SK-N-SH (cell line): ENCODE results near the gene PMVK. TPM values are rescaled to one million over a fixed set of nuclear protein-coding genes. Genes with fewer than 3 reads are reported as not detected.

ENCODE experiments used
- CTCF ChIA-PET: fragments of 300-600, 350-600 bp; formaldehyde crosslinking; extraction: SDS; loops from one replicate; lab custom pipeline; 2021; lab: Yijun Ruan, JAX
- POLR2A ChIA-PET: fragments of 350-600 bp; sonication (Branson Sonifier 250); formaldehyde crosslinking; extraction: SDS; loops from one replicate; lab custom pipeline; 2020; ENCODE audit warnings: antibody characterized with exemption, inconsistent platforms; lab: Yijun Ruan, JAX
- DNase-seq: peaks from one replicate; pipeline ENCODE4 v3.0.0; 2012
- H2AFZ ChIP-seq: fragments of 200-600 bp; sonication (generic); 2 replicates; pipeline ENCODE4 v1.8.1; 2016; ENCODE audit warnings: antibody characterized with exemption, mild to moderate bottlenecking, low read depth
- H3F3A ChIP-seq: fragments of 200-600 bp; sonication (generic); replicated peaks from 2 replicates; pipeline ENCODE3; 2016; ENCODE audit warnings: antibody characterized with exemption, mild to moderate bottlenecking; ENCODE audit not compliant: insufficient read depth
- H3K27ac ChIP-seq, 2 experiments: fragments of 200-500 bp in 1 of 2; fragments of 200-600 bp in 1 of 2; sonication (Bioruptor generic) in 1 of 2; sonication (generic), shearing (Covaris generic) in 1 of 2; 2 replicates each; pipeline versions ENCODE4 v1.5.1 to v1.6.1; 2014 to 2016; ENCODE audit warnings: low read depth in 2 of 2, inconsistent platforms in 1 of 2, low read length in 1 of 2, mild to moderate bottlenecking in 1 of 2, mixed read lengths in 1 of 2
- H3K27me3 ChIP-seq: fragments of 200-600 bp; sonication (generic), shearing (Covaris generic); 2 replicates; pipeline ENCODE4 v1.6.1; 2016; ENCODE audit warnings: mixed run types; ENCODE audit not compliant: insufficient read depth
- H3K36me3 ChIP-seq, 2 experiments: fragments of 200-500 bp in 1 of 2; fragments of 200-600 bp in 1 of 2; sonication (Bioruptor generic) in 1 of 2; sonication (generic) in 1 of 2; replicated peaks in 1 of 2; 2 replicates each; pipeline versions ENCODE3 to v1.5.1; 2014 to 2016; ENCODE audit warnings: low read length in 1 of 2, mild to moderate bottlenecking in 1 of 2; ENCODE audit not compliant: insufficient read depth in 2 of 2, control insufficient read depth in 1 of 2
- H3K4me1 ChIP-seq, 2 experiments: fragments of 200-500 bp in 1 of 2; fragments of 200-600 bp in 1 of 2; sonication (Bioruptor generic) in 1 of 2; sonication (generic), shearing (Covaris generic) in 1 of 2; 2 replicates each; pipeline versions ENCODE4 v1.5.1 to v1.6.1; 2014 to 2016; ENCODE audit warnings: low read depth in 1 of 2, low read length in 1 of 2, mixed run types in 1 of 2; ENCODE audit not compliant: insufficient read depth in 2 of 2, control insufficient read depth in 1 of 2
- H3K4me2 ChIP-seq: fragments of 200-600 bp; sonication (generic), shearing (Covaris generic); 2 replicates; pipeline ENCODE4 v1.6.1; 2017; ENCODE audit warnings: mixed run types
- H3K4me3 ChIP-seq, 2 experiments: fragments of 200-500 bp in 1 of 2; fragments of 200-600 bp in 1 of 2; sonication (Bioruptor generic) in 1 of 2; sonication (generic), shearing (Covaris generic) in 1 of 2; 2 replicates each; pipeline versions ENCODE4 v1.5.1 to v1.8.1; 2014 to 2016; ENCODE audit warnings: low read depth in 2 of 2, inconsistent platforms in 1 of 2, low read length in 1 of 2, mild to moderate bottlenecking in 1 of 2, mixed read lengths in 1 of 2, moderate library complexity in 1 of 2
- H3K79me2 ChIP-seq: fragments of 200-600 bp; sonication (generic); 2 replicates; pipeline ENCODE4 v1.8.1; 2017; ENCODE audit warnings: mild to moderate bottlenecking; ENCODE audit not compliant: insufficient read depth
- H3K9ac ChIP-seq: fragments of 200-600 bp; sonication (generic); 2 replicates; pipeline ENCODE4 v1.6.1; 2017; ENCODE audit warnings: mixed run types
- H3K9me2 ChIP-seq: fragments of 200-600 bp; sonication (generic); 2 replicates; pipeline ENCODE4 v1.6.1; 2017; ENCODE audit warnings: mixed run types
- H3K9me3 ChIP-seq: fragments of 200-600 bp; sonication (generic); 2 replicates; pipeline ENCODE4 v1.6.1; 2017; ENCODE audit warnings: mixed run types, mild to moderate bottlenecking, moderate library complexity
- H4K20me1 ChIP-seq: fragments of 200-600 bp; sonication (generic); 2 replicates; pipeline ENCODE4 v1.6.1; 2017; ENCODE audit warnings: mild to moderate bottlenecking, mixed run types; ENCODE audit not compliant: insufficient read depth
- EP300 ChIP-seq, 2 experiments: IDR thresholded peaks; 2 replicates each; pipeline versions ENCODE4 v1.4.0 to v1.6.1; 2012; ENCODE audit warnings: borderline replicate concordance in 1 of 2, low read depth in 1 of 2, low read length in 1 of 2
- EZH2phosphoT487 ChIP-seq: fragments of 200-600 bp; sonication (generic); IDR thresholded peaks from 2 replicates; pipeline ENCODE4 v1.6.1; 2017; ENCODE audit warnings: low read depth, mixed run types, mild to moderate bottlenecking, antibody characterized with exemption, moderate library complexity, borderline replicate concordance
- FOSL2 ChIP-seq: IDR thresholded peaks from 2 replicates; pipeline ENCODE4 v1.4.0; 2012; ENCODE audit warnings: low read depth, mild to moderate bottlenecking, moderate library complexity, borderline replicate concordance
- FOXJ3 ChIP-seq: sonication (generic); formaldehyde crosslinking; IDR thresholded peaks from 2 replicates; pipeline ENCODE4 v1.5.1; 2020; ENCODE audit warnings: mild to moderate bottlenecking, missing genetic modification reagents
- FOXM1 ChIP-seq: IDR thresholded peaks from 2 replicates; pipeline ENCODE4 v1.4.0; 2012; ENCODE audit warnings: low read depth, mild to moderate bottlenecking
- GABPA ChIP-seq: IDR thresholded peaks from 2 replicates; pipeline ENCODE4 v1.4.0; 2012; ENCODE audit warnings: low read depth, mild to moderate bottlenecking
- JUND ChIP-seq: IDR thresholded peaks from 2 replicates; pipeline ENCODE4 v1.4.0; 2012
- MEF2A ChIP-seq: IDR thresholded peaks from 2 replicates; pipeline ENCODE4 v1.4.0; 2012; ENCODE audit warnings: low read depth, borderline replicate concordance
- MXI1 ChIP-seq: IDR thresholded peaks from 2 replicates; pipeline ENCODE4 v1.6.1; 2012; ENCODE audit warnings: mild to moderate bottlenecking, low read depth, low read length, improper control_type of control experiment
- NFIC ChIP-seq: IDR thresholded peaks from 2 replicates; pipeline ENCODE4 v1.4.0; 2012; ENCODE audit warnings: borderline replicate concordance
- NRF1 ChIP-seq: IDR thresholded peaks from 2 replicates; pipeline ENCODE4 v1.6.1; 2012; ENCODE audit warnings: low read depth, mild to moderate bottlenecking, low read length
- RAD21 ChIP-seq: IDR thresholded peaks from 2 replicates; pipeline ENCODE4 v1.6.1; 2012; ENCODE audit warnings: mild to moderate bottlenecking, low read length
- RCOR1 ChIP-seq: fragments of 150-350 bp; IDR thresholded peaks from 2 replicates; pipeline ENCODE4 v1.6.1; 2017; ENCODE audit warnings: antibody characterized with exemption, low read length
- REST ChIP-seq: IDR thresholded peaks from 2 replicates; pipeline ENCODE4 v1.6.1; 2012; ENCODE audit warnings: mild to moderate bottlenecking, low read depth, low read length, moderate library complexity
- RFX5 ChIP-seq: IDR thresholded peaks from 2 replicates; pipeline ENCODE4 v1.6.1; 2012; ENCODE audit warnings: mild to moderate bottlenecking, improper control_type of control experiment, low read length
- RXRA ChIP-seq: IDR thresholded peaks from 2 replicates; pipeline ENCODE4 v1.4.0; 2012; ENCODE audit warnings: low read depth, mild to moderate bottlenecking, borderline replicate concordance
- SIN3A ChIP-seq: IDR thresholded peaks from 2 replicates; pipeline ENCODE4 v1.6.1; 2012; ENCODE audit warnings: low read depth, mild to moderate bottlenecking, low read length, moderate library complexity, borderline replicate concordance
- TAF1 ChIP-seq: IDR thresholded peaks from 2 replicates; pipeline ENCODE4 v1.6.1; 2012; ENCODE audit warnings: low read depth, mild to moderate bottlenecking, low read length, moderate library complexity, borderline replicate concordance
- TCF12 ChIP-seq: IDR thresholded peaks from 2 replicates; pipeline ENCODE4 v1.4.0; 2012
- TEAD4 ChIP-seq: IDR thresholded peaks from 2 replicates; pipeline ENCODE4 v1.4.0; 2012; ENCODE audit warnings: mild to moderate bottlenecking, borderline replicate concordance; ENCODE audit not compliant: insufficient read depth
- USF2 ChIP-seq: fragments of 150-350 bp; IDR thresholded peaks from 2 replicates; pipeline ENCODE4 v1.6.1; 2017; ENCODE audit warnings: antibody characterized with exemption, low read length, low read depth, borderline replicate concordance
- YY1 ChIP-seq: IDR thresholded peaks from 2 replicates; pipeline ENCODE4 v1.4.0; 2012; ENCODE audit warnings: low read depth, mild to moderate bottlenecking
- WGBS: methylation state at CpG from one replicate; pipeline ENCODE4 v1.1.6; 2017; ENCODE audit warnings: low lambda C conversion rate; 5-methylcytosine and 5-hydroxymethylcytosine counted together
- polyA plus RNA-seq, 3 experiments: library from polyadenylated mRNA; depleted of rRNA; stranded (reverse); fragments of >200 nt; gene quantifications; 2 replicates each; pipeline ENCODE4 v1.2.3, GENCODE V29; 2012
- TF ChIP-seq, protein P1 (sequence below): IDR thresholded peaks from 2 replicates; pipeline ENCODE4 v1.4.0; 2012; ENCODE audit warnings: low read depth, borderline replicate concordance
- TF ChIP-seq, protein P2 (sequence below): IDR thresholded peaks from 2 replicates; pipeline ENCODE4 v1.4.0; 2012; ENCODE audit warnings: low read depth
- TF ChIP-seq, protein P3 (sequence below): fragments of 150-350 bp; IDR thresholded peaks from 2 replicates; pipeline ENCODE4 v1.6.1; 2016; ENCODE audit warnings: mild to moderate bottlenecking, low read depth, low read length

The PMVK gene
- polyA plus RNA-seq, 1 of the 3 experiments (the other 2 are of a cell fraction): 59.6 TPM

DNA sequence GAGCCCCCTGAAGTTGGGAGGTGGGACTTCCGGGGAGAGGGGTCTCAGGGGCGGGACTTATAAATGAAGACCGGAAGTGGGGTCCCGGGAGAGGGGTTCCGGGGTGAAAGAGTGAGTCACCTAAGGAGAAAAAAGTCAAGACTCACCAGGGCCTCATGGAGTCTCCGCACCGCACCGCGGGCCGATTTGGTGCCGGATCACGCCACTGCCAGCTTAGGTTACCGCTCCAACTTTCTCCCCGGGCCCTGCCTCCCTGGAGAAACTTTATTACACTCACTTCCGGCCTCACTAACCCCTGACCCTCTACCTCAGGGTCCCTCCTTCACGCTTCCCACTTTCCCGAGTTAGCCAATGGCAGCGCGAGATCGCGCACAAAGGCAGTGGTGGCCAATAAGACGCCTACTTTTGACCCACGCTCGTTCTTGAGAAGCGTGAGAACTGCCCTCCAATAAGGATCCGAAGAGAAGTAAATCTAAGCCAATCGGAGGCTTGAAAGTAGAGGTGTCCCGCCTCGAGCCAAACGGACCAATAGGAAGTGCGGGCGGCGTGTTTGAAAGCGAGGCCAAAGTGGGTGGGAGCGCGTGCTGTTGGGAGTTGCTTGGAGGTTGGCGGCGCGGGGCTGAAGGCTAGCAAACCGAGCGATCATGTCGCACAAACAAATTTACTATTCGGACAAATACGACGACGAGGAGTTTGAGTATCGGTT is 37.7 kb upstream of the PMVK start, which contains the start of gene CKS1B:
TSS of gene CKS1B (plus strand) at position 580 of the 706 bp plus-strand sequence. CDS start at position 645, 65 bp downstream.
- H3K9me3 ChIP-seq: no peaks in the 10 kb centered on the region
- H3K79me2 ChIP-seq: peaks cover 69% of the 10 kb centered on the region
- ChIA-PET CTCF (interaction anchor here (1.0 to 37.5 kb wide), 11 partner anchors 9 to 494 kb away, joined by 3 to 640 read pairs (median 6); partner anchors contain the start of genes ADAM15, FLAD1, LENEP and ZBTB7B), POLR2A (interaction anchor here (0.8 to 3.1 kb wide), 5 partner anchors 12 to 26 kb away, joined by 3 to 13 read pairs (median 3); partner anchors contain the start of genes LENEP, PBXIP1 and PYGO2)
- peaks cover 3% of the 10 kb centered on the region; the same call in 1 of the 2 replicates for H4K20me1 ChIP-seq
- no peaks in the 10 kb centered on the region for H3K9me2 ChIP-seq
- H3K4me2 ChIP-seq: peak within 1 kb of the TSS; percentile 98
- H3K4me1 ChIP-seq: peaks cover 27 to 53% of the 10 kb centered on the region in 2 experiments
- peaks cover 4 to 10% of the 10 kb centered on the region in 2 experiments for H3K36me3 ChIP-seq
- peaks cover 36% of the 10 kb centered on the region for H3F3A ChIP-seq
- H2AFZ ChIP-seq: peak within 1 kb of the TSS; percentile 40; the same call in 1 of the 2 replicates
- peak within 1 kb of the TSS; percentile 67 to 79 for H3K4me3 ChIP-seq
- peak within 1 kb of the TSS; percentile 88 for H3K9ac ChIP-seq
- WGBS: under 1% methylated on average over 47 of the region's 47 CpGs
- H3K27me3 ChIP-seq: no peaks in the 10 kb centered on the region
- H3K27ac ChIP-seq: peak within 1 kb of the TSS; percentile 99 to 100
- DNase-seq: peak; percentile 81
- TF ChIP-seq TEAD4 (no peak), FOSL2 (peak; percentile 52; the same call in 1 of the 2 replicates), MXI1 (peak; percentile 99), RCOR1 (no peak; the same call in 1 of the 2 replicates), SIN3A (peak; percentile 97), USF2 (no peak), RFX5 (0 out of 2 replicates have a peak, but pooled peaks have one; percentile 75), RAD21 (no peak), RXRA (no peak), EZH2phosphoT487 (no peak), YY1 (no peak), NFIC (no peak), MEF2A (no peak), EP300 (IDR thresholded peaks at IDR 0.05; ENCODE audit: borderline replicate concordance in 1 of 2, low read depth in 1 of 2, low read length in 1 of 2) (no peak), JUND (no peak), NRF1 (no peak), TAF1 (no peak; the same call in 1 of the 2 replicates), TCF12 (no peak), FOXJ3 (no peak), FOXM1 (peak; percentile 50; the same call in 1 of the 2 replicates), GABPA (peak; percentile 84), REST (no peak)
- TF ChIP-seq, protein P1, sequence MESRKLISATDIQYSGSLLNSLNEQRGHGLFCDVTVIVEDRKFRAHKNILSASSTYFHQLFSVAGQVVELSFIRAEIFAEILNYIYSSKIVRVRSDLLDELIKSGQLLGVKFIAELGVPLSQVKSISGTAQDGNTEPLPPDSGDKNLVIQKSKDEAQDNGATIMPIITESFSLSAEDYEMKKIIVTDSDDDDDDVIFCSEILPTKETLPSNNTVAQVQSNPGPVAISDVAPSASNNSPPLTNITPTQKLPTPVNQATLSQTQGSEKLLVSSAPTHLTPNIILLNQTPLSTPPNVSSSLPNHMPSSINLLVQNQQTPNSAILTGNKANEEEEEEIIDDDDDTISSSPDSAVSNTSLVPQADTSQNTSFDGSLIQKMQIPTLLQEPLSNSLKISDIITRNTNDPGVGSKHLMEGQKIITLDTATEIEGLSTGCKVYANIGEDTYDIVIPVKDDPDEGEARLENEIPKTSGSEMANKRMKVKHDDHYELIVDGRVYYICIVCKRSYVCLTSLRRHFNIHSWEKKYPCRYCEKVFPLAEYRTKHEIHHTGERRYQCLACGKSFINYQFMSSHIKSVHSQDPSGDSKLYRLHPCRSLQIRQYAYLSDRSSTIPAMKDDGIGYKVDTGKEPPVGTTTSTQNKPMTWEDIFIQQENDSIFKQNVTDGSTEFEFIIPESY: peak; percentile 86
- TF ChIP-seq, protein P2, sequence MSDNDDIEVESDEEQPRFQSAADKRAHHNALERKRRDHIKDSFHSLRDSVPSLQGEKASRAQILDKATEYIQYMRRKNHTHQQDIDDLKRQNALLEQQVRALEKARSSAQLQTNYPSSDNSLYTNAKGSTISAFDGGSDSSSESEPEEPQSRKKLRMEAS: peak; percentile 97
- TF ChIP-seq, protein P3, sequence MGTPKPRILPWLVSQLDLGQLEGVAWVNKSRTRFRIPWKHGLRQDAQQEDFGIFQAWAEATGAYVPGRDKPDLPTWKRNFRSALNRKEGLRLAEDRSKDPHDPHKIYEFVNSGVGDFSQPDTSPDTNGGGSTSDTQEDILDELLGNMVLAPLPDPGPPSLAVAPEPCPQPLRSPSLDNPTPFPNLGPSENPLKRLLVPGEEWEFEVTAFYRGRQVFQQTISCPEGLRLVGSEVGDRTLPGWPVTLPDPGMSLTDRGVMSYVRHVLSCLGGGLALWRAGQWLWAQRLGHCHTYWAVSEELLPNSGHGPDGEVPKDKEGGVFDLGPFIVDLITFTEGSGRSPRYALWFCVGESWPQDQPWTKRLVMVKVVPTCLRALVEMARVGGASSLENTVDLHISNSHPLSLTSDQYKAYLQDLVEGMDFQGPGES: peak; percentile 91
